NOMO-1 treated with DMSO at 0.1 percent for 48 hours (cell line): ENCODE measurements around the gene CA4.

Experiments
- DNase-seq: peaks from one replicate; lab custom pipeline; 2025; ENCODE audit not compliant: unreplicated experiment; lab: John Stamatoyannopoulos, UW

CA4 gene

DNA sequence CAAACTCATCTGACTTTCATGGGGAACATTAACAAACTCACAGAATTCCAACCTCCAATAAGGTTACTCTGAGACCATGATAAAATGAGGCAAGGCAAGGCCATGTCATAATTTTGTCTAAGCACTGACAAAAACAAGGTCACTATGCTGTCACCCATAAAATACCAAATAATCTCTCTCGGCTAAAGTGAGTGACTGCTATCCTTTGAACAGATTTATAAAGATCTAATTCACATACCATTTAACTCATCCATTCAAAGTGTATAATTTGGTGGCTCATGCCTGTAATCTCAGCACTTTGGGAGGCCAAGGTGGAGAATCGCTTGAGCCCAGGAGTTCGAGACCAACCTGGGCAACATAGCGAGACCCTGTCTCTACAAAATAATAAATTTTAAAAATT, 20.6 kb upstream of the CA4 start:
- DNase-seq: no peak

- DNase-seq: no peak
Observed at GRCh38 chr17:60130466-60130865, 19.3 kb upstream of the CA4 start.

DNA sequence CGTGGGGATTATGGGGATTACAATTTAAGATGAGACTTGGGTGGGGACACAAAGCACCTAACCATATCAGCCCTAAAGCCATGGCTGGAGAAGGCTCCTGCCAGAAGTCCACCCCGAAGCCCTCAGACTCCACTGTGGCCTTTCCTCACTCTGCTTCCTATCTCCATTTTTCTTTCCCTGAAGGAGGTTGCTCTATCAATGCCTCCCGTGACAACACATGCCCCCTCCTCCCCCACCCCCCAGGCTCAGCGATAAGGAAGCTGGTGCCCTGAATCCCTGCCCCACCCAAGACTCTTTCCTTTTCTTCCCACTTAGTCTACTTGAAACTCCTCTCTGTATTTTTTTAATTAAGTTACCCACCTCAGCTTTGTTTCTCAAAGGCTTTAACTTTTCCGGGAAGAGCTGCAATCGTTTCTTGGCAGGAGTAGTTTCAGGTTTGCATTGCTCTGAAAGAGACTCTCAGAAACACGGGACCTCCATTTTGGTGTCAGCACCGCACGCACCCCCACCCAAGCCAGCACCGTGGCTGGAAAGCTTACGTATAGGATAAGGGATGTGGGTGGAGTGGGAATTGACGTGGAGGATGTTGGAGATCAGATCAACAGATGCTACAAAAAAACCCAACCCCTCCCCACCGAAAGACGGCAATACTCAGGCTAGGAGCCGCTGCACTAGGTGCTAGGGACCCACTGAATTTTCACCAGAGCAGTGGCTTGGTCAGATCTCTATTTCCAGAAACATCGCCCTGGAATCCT, 15.2 kb upstream of the CA4 start:
- no peak for DNase-seq

DNA sequence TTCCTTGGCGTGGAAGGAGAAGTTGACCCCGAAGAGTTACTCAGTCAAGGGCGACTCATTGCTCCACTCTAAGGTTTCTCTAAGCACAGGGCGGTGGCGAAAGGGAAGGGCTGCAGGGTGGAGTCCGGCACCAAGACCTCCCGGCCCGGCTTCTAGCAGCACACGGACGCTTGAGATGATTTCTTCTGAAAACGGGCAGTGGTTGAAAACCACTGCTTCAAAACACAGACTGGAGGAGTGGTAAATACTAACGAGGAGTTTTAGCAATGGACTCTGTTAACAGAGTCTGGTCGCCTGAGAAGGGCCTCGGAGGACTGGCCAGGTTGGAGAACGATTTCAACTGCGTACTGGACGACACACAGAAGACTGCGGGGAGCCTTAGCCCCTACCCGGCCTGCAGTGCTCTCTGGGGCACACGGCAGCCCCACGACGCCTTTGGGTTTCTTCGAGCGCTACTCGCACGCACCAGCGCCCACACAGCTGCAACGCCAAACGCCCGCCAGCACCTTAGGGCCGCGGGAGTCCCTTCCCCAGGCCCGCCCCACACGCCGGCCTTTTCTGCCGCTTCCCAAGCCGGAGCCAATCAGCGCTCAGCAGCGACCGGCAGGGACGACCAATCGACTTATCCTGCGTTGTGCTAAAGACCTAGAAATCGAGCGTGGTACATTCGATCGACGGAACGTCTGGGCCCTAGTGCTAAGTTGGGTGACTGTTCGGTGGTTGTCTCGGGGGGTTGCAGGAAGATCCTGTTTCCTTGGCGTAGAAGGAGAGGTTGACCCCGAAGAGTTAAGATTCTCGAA, 14.4 kb upstream of the CA4 start:
- peak; percentile 83 for DNase-seq

DNA sequence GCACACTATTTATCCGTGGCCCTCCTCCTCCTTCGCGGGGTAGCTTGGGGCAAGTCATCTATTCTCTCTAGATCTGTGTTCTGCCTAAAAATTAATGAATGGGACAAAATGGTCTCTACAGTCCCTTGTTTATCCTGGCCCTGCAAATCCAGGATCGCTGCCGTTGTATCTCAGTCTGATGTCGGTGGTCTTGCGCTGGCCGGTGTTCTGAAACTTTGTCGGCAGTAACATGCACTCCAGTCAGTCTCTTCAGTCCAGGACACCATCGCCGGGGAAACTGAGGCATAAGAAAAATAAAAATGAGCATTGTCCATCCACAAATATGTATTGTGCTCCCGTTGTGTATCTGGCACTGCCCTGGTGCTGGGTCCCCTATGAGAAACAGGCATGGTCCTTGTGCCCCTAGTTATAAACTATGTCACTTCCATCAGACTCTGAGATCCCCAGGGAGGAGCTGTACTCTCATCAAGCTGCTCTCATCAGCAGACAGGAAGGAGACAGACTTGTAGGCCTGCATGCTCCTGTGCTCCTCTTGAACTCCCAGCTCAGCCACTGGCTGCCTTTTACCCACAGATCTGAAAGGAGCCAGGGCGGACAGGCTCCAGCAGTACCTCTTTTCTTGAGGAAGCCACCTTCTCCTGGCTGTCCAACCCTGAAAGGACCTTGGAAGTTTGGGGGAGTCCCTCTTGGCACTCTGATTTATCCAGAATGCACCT, 13.7 kb upstream of the CA4 start:
- DNase-seq: no peak

GRCh38 chr17:60137731-60138130, 12.0 kb upstream of the CA4 start:
- DNase-seq: no peak

DNA sequence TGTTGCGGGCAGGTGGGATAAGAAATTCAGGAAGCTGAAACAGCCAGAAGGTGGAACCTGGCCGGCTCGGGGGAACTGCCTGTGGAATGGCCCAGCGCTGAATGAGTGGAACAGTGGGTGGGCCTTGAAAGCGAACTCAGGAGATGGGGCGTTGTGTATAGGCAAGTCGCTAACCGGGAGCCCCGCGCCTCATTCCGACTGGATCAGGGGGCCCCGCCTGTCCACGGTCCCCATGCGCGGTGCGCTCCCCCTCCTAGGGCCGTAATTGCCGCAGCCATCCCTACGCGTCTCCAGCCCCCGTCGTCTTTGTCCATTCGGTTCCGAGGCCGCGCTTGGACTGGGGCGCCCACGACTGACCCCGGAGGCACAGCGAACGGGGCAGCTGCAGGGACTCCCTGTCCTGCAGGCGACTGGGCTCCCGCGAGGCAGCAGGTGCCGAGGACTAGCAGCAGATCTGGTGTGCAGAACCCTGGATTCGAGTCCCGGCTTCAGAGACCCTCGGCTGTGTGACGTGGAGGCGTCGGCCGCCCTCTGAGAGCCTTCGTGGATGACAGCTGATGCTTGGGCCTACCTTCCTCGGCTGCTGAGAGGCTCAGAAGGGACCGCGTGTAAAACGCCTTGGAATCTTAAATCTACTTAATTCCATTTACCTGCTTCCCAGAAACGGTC, 10.9 kb upstream of the CA4 start:
- no peak for DNase-seq

DNA sequence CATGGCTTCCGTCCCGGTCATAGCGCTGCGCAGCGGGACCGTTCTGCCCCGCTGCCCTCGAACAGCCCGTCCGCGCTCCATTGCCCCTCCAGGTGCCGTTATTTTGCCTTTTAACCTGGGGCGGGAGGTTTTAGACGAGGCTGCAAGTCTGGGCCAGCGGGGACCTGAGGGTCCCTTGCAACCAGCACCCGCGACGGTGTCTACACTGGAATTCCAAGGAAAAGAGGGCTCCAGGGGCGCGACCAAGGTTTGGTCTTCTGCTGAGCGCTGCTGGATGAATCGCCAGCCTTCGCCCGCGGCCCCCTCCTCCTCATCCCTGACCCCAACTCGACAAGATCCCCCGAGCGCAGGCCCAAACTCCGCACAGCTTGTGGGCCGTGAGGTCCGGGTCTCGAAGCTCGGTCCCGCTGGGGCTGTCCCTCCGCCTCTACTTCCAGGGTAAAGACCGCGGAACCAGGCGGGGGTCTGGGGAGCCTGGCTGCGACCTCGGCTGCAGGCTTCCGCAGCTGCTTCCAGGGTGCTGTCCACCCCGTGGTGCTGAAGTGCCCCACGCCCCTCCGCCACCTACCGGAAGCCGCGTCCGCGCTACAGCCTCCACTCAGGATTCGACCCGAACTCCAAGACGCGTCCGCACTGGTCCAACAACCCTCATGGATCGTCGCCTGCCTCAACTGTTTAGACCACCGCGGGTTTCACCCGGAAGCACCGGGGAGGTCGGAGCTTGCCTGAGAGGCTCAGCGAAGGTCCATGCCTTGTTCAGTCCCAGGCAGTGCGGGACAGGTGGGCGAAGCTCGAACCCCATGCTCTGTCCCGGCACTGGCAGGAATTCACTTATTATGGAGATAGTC, 10.1 kb upstream of the CA4 start:
- DNase-seq: peak; percentile 23

- DNase-seq: no peak
Observed at GRCh38 chr17:60141111-60142018, 8.4 kb upstream of the CA4 start.

DNA sequence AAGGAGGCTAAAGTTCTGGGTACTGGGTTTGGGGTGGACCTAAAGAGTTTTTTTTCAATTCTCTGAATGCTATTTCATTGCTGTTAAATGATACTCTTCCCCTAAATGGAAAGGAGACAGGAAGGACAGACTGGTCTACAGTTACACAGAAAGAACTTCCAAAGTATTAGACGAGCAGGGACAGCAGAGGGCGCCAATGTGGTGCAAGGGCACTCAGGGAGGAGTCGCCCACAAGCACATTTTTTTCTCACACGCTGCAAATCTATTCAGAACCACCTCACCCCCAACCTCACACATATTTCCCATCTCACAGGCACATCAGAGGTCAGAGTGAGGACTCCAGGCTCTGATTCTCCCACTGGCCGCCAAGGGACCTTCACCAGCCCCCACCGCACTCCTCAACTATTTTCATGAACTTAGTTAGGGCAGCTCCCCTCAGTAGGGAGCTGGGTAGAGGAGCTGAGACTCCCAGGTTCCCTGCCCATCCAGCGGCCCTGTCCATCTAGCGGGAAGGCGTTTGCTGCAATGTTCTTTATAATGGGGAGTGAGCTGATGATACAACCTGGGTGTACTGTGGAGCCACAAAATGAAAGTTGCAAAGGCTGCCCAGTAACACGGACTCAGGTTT, 6.8 kb upstream of the CA4 start:
- peak; percentile 84 for DNase-seq

DNA sequence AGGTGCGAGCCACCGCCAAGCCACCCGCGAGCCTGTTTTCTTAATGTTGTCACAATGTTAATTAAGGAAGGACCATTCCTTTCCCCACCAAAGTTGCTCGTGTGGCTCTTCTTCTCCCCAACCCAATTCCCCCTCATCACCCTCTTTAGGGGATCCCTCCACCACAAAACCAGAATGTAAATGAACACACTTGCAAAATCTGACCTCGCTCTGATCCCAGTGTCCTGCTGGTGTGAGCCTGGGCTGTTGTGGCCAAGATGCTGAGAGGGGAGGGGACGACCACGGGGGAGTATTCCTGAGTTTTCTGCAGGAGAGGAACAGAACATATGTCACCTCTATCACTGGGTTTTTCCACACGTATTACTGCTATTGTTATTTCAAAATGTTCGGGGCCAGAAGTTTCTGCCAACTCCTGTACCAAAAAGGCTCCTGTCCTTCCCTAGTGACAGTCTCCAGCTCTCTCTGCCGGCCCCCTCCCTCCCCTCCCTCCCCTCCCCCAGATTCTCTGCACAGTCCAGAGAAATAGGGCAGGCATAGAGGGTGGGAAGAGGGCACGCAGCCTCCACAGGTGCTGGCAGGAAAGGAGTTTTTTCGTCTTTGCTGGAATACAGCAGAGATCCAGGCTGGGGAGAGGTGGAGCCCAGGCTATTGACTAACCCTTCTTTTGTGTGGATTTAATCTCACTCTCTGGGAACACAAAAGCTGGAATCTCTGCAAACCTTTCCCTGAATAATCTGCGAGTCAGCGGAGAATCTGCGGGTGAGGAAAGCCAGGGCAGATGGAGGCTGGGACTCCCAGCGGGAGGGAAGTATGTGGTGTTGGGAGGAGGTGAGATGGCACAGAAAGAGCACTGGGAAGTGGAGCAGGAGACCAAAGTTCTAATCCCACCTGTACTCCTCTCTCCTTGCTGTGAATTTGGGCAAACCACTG, 4.5 kb upstream of the CA4 start:
- no peak for DNase-seq

GRCh38 chr17:60146206-60146605, 3.6 kb upstream of the CA4 start:
- no peak for DNase-seq

- peak; percentile 21 for DNase-seq
Observed at GRCh38 chr17:60147553-60148223, 2.1 kb upstream of the CA4 start.

GRCh38 chr17:60148373-60148772, 1.4 kb upstream of the CA4 start:
- DNase-seq: no peak

- no peak for DNase-seq
Observed at GRCh38 chr17:60151355-60151754, 1.6 kb downstream of the CA4 start.

- no peak for DNase-seq
Observed at GRCh38 chr17:60153606-60154390, 4.0 kb downstream of the CA4 start.
